ENCODE data around the gene TNPO2.

- TF ChIP-seq EZH2 (IDR thresholded peaks at IDR 0.05; ENCODE audit: low read depth, unreplicated experiment) (no peak), CTCF (conservative IDR thresholded peaks at IDR 0.05; ENCODE audit: low read depth in 2 of 2) (no peak)
These were observed 13.5 kb upstream of the TNPO2 start, which contains the start of gene GET3 for GRCh38 chr19:12736995-12737834.

All from GM23338 (cell line).